GM19463 (cell line): ENCODE measurements around the gene LHB.
"Not testable (repeated sequence)": the region's sequence is repeated elsewhere in the genome, so short reads cannot be mapped to it uniquely, and the experiment has no call there.

Experiments
- ATAC-seq: cut with Tn5 transposase; IDR thresholded peaks from one replicate; pipeline ENCODE4 v1.9.1; 2021; ENCODE audit warnings: mild to moderate bottlenecking, moderate library complexity; ENCODE audit not compliant: unreplicated experiment

Gene LHB

GRCh38 chr19:49038557-49039276 lies 21.8 kb upstream of the LHB start:
- not testable (repeated sequence) for ATAC-seq

DNA sequence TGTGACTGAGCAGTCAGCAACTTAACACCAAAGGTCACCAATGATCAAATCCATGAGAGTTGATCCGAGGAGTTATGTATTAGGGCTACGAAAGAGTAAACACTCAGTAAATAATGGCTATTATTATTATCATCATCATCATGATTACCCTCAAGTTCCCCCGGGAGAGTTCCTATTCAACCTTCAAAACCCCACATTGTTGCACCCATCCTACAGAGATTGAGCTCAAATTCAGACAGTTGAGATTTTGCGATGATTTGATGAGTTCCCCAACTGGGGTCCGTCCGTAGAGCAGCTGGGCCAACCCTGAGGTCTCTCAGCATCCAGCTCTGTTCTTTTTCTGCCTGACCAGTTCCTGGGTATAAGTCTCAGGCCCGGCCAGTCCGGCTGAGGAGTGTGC lies 21.2 kb upstream of the LHB start:
- not testable (repeated sequence) for ATAC-seq

GRCh38 chr19:49036815-49037214 lies 19.9 kb upstream of the LHB start, which contains the start of gene CGB1:
TSS of gene CGB1 (minus strand) at chr19:49036895. CDS start at chr19:49036711, 184 bp downstream.
- not testable (repeated sequence) for ATAC-seq

DNA sequence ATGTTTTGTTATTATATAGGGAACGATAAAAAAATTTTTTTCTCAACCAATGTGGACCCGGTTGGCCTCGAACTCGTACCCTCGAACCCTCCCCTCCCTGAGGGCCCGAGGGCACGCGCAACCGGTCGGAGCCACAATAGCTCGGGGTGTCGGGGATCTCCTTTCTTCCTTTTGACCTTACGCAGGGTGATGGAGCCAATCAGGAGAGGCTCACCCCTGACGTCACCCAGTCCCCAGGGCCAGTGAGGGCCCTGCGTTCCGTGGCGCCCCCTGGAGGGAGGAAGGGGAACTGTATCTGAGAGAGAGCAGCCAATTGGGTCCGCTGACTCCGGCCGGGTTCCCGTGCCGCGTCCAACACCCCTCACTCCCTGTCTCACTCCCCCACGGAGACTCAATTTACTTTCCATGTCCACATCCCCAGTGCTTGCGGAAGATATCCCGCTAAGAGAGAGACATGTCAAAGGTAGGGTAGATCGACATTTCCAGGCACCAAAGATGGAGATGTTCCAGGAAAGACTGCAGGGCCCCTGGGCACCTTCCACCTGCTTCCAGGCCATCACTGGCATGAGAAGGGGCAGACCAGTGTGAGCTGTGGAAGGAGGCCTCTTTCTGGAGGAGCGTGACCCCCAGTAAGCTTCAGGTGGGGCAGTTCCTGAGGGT lies 14.9 kb upstream of the LHB start, which contains the start of gene CGB2:
Gene CGB2 (plus strand): TSS at position 249 of the 660 bp plus-strand sequence. CDS start 206 bp downstream, at position 455.
- ATAC-seq = not testable (repeated sequence)

DNA sequence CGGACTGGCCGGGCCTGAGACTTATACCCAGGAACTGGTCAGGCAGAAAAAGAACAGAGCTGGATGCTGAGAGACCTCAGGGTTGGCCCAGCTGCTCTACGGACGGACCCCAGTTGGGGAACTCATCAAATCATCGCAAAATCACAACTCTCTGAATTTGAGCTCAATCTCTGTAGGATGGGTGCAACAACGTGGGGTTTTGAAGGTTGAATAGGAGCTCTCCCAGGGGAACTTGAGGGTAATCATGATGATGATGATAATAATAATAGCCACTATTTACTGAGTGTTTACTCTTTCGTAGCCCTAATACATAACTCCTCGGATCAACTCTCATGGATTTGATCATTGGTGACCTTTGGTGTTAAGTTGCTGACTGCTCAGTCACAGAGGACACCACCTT lies 13.4 kb upstream of the LHB start:
- not testable (repeated sequence) for ATAC-seq

GRCh38 chr19:49029749-49030148 lies 12.9 kb upstream of the LHB start:
- not testable (repeated sequence) for ATAC-seq

GRCh38 chr19:49028686-49029085 lies 11.8 kb upstream of the LHB start:
- ATAC-seq = not testable (repeated sequence)

DNA sequence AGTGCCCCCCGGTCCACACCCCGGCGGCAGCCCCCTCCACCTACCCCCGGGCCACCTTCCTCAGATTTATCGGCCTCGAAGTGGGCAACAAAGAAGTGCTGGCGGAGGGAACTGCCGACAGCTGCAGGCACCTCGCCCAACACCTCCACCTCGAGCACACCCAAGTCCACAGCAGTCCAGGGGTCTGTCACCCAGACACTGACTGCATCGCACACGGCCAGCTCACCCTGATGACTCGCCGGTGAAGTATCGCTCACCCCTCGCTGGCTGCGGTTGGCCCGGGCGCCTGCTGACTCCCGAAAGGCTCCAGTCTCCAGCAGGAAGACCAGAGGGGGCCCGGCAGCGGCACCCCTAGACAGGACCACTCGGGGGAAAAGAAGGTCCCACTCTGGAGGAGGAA lies 8.7 kb upstream of the LHB start:
- not testable (repeated sequence) for ATAC-seq

- ATAC-seq = not testable (repeated sequence)
These were observed 8.2 kb upstream of the LHB start for GRCh38 chr19:49025088-49025487.

- ATAC-seq = not testable (repeated sequence)
These were observed 7.3 kb upstream of the LHB start, which contains the start of gene CGB3 for GRCh38 chr19:49024233-49024632. TSS of gene CGB3 (minus strand) at chr19:49024333. CDS start at chr19:49023971, 362 bp downstream.

DNA sequence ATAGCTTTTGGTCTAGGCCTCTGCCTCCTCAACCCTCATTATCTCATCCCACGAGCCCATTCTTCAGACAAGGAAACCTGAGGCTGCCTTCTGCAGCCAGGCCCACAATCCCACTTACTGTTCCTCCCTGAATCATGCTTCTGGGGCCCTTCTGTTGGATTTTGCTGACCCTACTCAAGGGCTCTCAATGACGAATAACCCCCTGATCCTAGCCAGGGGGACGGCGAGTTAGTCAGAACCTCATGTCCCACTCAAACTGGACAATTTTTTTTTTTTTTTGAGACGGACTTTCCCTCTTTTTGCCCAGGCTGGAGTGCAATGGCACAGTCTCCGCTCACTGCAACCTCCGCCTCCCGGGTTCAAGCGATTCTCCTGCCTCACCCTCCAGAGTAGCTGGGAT lies 5.2 kb upstream of the LHB start:
- no peak for ATAC-seq

DNA sequence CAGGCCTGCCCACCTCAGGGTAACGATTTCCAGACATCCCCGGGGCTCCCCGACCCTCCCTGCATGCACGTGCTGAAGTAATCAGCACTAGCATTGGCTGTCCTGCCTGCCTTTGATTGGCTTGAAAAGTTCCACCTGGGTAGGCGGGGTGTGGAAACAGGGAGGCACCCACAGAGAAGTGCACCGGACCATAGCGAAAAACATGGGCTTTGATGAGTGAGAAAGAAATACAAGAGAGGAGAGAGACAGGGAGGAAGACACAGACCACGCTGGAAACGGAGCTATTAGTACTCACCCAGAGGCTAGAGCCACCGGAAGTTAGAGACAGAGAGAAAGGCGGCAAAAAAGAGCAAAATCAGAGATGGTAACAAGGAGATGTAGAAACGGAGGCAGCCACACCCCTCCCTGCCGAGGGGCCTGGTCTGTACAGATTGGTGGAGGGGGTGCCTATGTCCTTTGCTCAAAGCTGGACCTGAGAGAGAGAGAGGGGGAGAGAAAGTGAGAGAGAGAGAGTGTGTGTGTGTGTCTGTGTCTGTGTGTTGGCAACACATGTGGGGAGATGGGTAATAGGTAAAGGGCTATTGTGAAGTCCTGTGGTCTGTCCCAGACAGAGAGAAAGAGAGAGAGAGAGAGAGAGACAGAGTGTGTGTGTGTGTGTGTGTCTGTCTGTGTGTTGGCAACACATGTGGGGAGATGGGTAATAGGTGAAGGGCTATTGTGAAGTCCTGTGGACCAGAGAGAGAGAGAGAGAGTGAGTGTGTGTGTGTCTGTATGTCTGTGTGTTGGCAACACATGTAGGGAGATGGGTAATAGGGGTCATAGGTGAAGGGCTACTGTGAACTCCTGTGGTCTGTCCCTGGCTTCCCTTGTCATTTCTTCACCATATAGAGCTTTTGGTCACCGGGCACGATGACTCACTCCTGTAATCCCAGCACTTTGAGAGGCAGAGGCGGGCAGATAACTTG lies 4.3 kb upstream of the LHB start:
- ATAC-seq = no peak

GRCh38 chr19:49020342-49020741 lies 3.5 kb upstream of the LHB start:
- ATAC-seq = no peak

DNA sequence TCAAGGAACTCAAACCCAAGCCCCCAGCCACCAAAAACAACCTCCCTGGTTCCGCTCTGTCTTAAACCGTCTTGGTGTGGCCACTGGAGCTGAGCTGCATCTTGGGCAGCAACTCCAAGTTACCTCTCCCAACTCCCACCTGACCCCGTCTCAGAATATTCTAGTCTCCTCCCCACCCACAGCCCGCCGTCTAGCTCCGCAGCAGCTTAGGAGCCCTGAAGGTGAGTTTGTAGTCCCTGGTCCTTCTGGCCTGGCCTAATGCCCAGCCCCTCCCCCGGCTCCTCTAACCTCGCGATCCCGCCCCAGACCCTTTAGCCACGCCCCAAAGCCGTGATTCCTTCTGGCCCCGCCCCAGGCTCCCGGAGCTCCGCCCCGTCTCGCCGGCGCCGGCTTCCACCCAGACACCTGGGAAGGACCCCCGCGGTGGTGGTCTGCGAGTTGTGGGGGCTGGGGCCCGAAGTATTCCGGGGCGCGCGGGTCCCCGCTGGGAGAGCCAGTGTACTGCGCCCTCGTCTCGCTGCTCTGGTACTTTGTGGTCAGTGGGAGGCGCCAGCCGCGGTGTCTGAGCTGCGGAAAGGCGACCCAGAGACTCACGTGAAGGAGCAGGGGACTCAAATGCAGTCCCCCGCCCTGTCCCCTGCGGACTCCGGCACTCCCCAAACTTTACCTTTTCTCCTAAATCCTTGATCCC lies 2.5 kb upstream of the LHB start:
- ATAC-seq = no peak

GRCh38 chr19:49018388-49019241 lies 1.7 kb upstream of the LHB start:
- not testable (repeated sequence) for ATAC-seq

DNA sequence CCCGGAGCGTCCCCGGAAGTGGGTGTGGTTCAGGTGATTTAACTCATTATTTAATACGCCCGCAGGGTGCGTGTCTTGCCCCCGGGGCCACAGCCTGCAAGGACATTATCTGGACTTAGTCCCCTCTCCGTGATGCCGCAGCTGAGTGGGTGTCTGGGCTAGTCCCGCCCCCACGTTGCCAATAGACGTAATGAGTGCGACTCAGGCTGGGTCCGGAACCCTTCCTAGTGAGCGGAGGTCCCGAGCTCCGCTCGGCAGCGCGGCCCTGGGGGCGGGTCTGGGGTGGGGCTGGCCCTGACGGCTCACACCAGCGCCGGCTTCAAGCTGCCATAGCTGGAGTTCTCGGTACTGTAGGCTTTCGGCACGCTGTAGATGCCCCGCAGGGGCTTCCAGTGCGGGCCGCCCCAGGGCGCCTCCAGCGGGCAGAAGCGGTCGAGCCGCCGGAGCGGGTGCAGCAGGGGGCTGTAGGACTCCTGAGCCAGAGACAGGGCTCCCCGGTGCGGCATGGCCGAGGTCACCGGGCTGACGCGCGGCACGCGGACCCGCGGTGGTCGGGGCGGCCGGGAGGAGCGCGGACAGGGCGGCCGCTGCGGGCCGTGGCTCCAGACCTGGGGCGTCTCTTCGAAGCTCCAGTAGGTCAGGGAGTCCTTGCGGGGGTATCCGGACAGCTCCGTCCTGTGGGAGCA lies 918 bp upstream of the LHB start:
- ATAC-seq = peak; percentile 48

- no peak for ATAC-seq
These were observed 638 bp downstream of the LHB start for GRCh38 chr19:49016067-49016839.

GRCh38 chr19:49014870-49015255 lies 2.0 kb downstream of the LHB start:
- no peak for ATAC-seq
